OCI-LY1 (cell line): ENCODE measurements around the gene FXR1.

Experiments used
- EZH2 ChIP-seq: fragments of 200-600 bp; sonication (generic), shearing (Covaris generic); IDR thresholded peaks from 2 replicates; pipeline ENCODE4 v1.8.0; 2017; ENCODE audit warnings: borderline replicate concordance, mixed run types, mild to moderate bottlenecking, antibody characterized with exemption, low read length, moderate library complexity, mixed read lengths
- TF ChIP-seq, protein P1 (sequence below): fragments of 200-600 bp; sonication (generic), shearing (Covaris generic); IDR thresholded peaks from 2 replicates; pipeline ENCODE4 v1.5.1; 2017; ENCODE audit warnings: mild to moderate bottlenecking, antibody characterized with exemption, low read length, moderate library complexity, mixed read lengths

DNA sequence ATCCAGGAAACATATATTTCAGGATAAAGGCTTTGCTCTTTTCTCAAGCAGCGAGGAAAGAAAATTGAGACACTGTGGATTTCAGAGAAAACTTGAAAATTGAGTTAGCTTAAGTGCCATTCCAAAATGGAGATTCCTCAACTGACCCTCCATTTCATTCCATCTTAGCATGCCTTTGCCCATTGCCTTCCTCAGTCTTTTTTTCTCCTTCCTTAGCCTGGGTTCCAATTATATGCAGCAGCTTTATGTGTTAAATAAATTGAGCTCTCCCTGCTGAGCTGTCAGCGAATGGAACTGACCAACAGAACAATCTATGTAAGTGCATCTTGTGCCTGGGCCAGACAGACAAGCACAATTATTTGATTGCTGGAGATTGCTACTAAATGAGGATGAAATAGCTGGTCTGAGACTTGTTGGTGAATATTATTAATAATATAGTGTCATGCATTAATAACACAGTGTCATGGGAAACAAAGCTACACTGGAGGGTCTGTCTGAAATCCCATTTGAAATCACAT is 84.0 kb downstream of the FXR1 start:
- TF ChIP-seq, protein P1, sequence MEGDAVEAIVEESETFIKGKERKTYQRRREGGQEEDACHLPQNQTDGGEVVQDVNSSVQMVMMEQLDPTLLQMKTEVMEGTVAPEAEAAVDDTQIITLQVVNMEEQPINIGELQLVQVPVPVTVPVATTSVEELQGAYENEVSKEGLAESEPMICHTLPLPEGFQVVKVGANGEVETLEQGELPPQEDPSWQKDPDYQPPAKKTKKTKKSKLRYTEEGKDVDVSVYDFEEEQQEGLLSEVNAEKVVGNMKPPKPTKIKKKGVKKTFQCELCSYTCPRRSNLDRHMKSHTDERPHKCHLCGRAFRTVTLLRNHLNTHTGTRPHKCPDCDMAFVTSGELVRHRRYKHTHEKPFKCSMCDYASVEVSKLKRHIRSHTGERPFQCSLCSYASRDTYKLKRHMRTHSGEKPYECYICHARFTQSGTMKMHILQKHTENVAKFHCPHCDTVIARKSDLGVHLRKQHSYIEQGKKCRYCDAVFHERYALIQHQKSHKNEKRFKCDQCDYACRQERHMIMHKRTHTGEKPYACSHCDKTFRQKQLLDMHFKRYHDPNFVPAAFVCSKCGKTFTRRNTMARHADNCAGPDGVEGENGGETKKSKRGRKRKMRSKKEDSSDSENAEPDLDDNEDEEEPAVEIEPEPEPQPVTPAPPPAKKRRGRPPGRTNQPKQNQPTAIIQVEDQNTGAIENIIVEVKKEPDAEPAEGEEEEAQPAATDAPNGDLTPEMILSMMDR = no peak
- TF ChIP-seq EZH2 = no peak
